Activated naive CD8-positive, alpha-beta T cell (primary cell): ENCODE results near the gene LINC00632.
A peak's percentile ranks its signal among the peaks of the same experiment; 100 is the strongest.
"Not testable (repeated sequence)": the region's sequence is repeated elsewhere in the genome, so short reads cannot be mapped to it uniquely, and the experiment has no call there.

ENCODE experiments used
- H3K27ac Mint-ChIP-seq: one replicate; pipeline ENCODE4 v1.8.0; 2021; ENCODE audit warnings: mixed read lengths
- H3K27me3 Mint-ChIP-seq: one replicate; pipeline ENCODE4 v1.8.0; 2021; ENCODE audit warnings: mixed read lengths
- H3K36me3 Mint-ChIP-seq: one replicate; pipeline ENCODE4 v1.8.0; 2021; ENCODE audit warnings: mixed read lengths
- H3K4me1 Mint-ChIP-seq: one replicate; pipeline ENCODE4 v1.8.0; 2021; ENCODE audit warnings: low read depth, mixed read lengths
- H3K4me3 Mint-ChIP-seq: one replicate; pipeline ENCODE4 v1.8.0; 2021; ENCODE audit warnings: mild to moderate bottlenecking, mixed read lengths
- H3K9me3 Mint-ChIP-seq: one replicate; pipeline ENCODE4 v1.8.0; 2021; ENCODE audit warnings: low read depth, mixed read lengths

Gene LINC00632

DNA sequence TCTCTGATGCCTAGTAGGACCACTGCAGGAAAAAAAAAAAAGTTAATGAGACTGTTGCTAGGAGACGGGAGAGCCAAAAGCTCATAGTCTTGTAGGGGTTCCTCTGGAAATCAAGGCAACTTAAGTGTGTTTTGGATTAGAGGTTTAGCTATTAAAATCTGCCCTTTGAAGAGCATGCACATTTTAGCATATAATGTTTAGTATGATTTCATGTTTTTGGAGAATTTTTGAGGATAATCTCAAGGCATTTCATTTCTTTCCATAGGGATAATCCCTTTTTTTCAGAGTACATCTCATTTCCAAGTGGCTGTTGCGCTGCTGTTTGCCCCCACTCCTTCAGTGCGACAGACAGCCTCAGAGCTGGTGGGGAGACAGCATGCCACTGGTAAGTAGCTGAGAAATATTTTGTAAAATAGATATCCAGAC, at the start of gene LINC00632:
LINC00632 (plus strand) TSS at position 339 of the 426 bp plus-strand sequence.
- no peaks in the 10 kb centered on the region for H3K9me3 Mint-ChIP-seq
- no peak within 1 kb of the TSS for H3K4me3 Mint-ChIP-seq
- H3K27ac Mint-ChIP-seq: no peak within 1 kb of the TSS
- no peaks in the 10 kb centered on the region for H3K36me3 Mint-ChIP-seq
- peaks cover 4% of the 10 kb centered on the region for H3K4me1 Mint-ChIP-seq
- no peaks in the 10 kb centered on the region for H3K27me3 Mint-ChIP-seq

- Mint-ChIP-seq H3K27ac (no peak overlapping the region), H3K4me3 (no peak overlapping the region), H3K36me3 (no peaks in the 10 kb centered on the region), H3K27me3 (no peaks in the 10 kb centered on the region), H3K4me1 (no peaks in the 10 kb centered on the region), H3K9me3 (no peaks in the 10 kb centered on the region)
Measured at GRCh38 chrX:140661643-140662042, 47.9 kb upstream of the LINC00632 start.

DNA sequence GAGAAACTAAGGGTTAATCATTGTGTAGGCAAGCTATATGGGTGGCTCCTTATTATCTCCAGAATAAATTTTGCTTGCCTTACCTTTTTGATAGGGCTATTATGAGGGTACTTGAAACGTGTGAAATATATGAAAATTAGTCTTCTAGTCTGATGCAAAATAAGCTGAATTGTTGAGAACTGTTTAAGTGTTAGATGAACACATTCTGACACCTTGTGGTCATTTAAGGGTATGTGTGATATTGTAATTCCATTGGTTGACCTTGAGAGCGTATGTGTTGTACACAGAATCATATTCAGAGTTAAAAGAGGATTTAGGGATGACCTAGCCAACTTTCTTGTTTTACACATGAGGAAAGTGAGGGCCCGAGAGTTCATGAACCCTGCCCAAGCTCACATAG, 44.6 kb upstream of the LINC00632 start:
- H3K4me3 Mint-ChIP-seq: no peak overlapping the region
- no peaks in the 10 kb centered on the region for H3K36me3 Mint-ChIP-seq
- no peaks in the 10 kb centered on the region for H3K4me1 Mint-ChIP-seq
- H3K9me3 Mint-ChIP-seq: no peaks in the 10 kb centered on the region
- no peaks in the 10 kb centered on the region for H3K27me3 Mint-ChIP-seq
- H3K27ac Mint-ChIP-seq: no peak overlapping the region

GRCh38 chrX:140672840-140673731, 36.5 kb upstream of the LINC00632 start:
- no peaks in the 10 kb centered on the region for H3K27me3 Mint-ChIP-seq
- H3K27ac Mint-ChIP-seq: no peak overlapping the region
- H3K4me3 Mint-ChIP-seq: no peak overlapping the region
- no peaks in the 10 kb centered on the region for H3K4me1 Mint-ChIP-seq
- H3K9me3 Mint-ChIP-seq: no peaks in the 10 kb centered on the region
- no peaks in the 10 kb centered on the region for H3K36me3 Mint-ChIP-seq

GRCh38 chrX:140687706-140688105, 21.9 kb upstream of the LINC00632 start:
- Mint-ChIP-seq H3K27me3 (no peaks in the 10 kb centered on the region), H3K27ac (no peak overlapping the region), H3K4me1 (no peaks in the 10 kb centered on the region), H3K9me3 (no peaks in the 10 kb centered on the region), H3K4me3 (no peak overlapping the region), H3K36me3 (no peaks in the 10 kb centered on the region)

DNA sequence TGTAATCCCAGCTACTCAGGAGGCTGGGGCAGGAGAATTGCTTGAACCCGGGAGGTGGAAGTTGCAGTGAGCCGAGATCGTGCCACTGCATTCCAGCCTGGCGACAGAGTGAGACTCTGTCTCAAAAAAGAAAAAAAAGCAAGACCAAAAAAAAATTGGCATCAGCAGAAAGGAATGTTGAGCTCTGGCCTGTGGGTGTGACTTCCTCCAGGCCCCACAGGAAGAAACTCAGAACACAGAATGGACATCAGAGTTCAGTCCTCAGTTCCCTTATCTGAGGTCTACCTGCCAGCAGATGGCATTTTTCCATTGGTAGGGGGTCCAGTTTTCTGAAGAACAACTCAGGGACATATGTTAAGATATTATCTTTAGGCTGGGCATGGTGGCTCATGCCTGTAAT, 18.0 kb upstream of the LINC00632 start:
- H3K36me3 Mint-ChIP-seq, H3K4me1 Mint-ChIP-seq, H3K4me3 Mint-ChIP-seq, H3K27me3 Mint-ChIP-seq, H3K9me3 Mint-ChIP-seq, H3K27ac Mint-ChIP-seq: not testable (repeated sequence)

GRCh38 chrX:140697618-140698017, 11.9 kb upstream of the LINC00632 start:
- H3K36me3 Mint-ChIP-seq: no peaks in the 10 kb centered on the region
- no peaks in the 10 kb centered on the region for H3K4me1 Mint-ChIP-seq
- H3K4me3 Mint-ChIP-seq: no peak overlapping the region
- H3K27me3 Mint-ChIP-seq: no peaks in the 10 kb centered on the region
- H3K9me3 Mint-ChIP-seq: no peaks in the 10 kb centered on the region
- no peak overlapping the region for H3K27ac Mint-ChIP-seq

GRCh38 chrX:140701480-140701879, 8.1 kb upstream of the LINC00632 start:
- Mint-ChIP-seq H3K27me3 (no peaks in the 10 kb centered on the region), H3K4me1 (no peaks in the 10 kb centered on the region), H3K27ac (no peak overlapping the region), H3K36me3 (no peaks in the 10 kb centered on the region), H3K9me3 (no peaks in the 10 kb centered on the region), H3K4me3 (no peak overlapping the region)

DNA sequence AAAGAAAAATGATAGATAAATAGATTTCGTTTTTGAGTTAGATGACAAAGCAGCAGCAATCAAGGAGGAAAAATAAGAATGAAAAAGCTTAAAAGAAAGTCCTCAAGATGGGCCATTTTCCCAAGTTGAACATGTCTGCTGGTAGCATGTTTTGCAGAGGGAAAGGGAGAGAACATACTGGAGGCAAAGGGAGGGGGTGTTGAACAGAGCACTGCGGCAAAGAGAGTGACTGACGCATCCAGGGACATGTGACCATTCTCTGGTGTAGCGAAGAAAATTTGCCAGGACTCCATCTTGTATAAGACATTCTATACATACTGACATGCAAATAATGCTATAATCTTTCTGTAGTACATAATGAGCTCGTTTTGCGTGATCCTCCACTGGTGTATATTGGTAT, 1.2 kb downstream of the LINC00632 start:
- H3K4me3 Mint-ChIP-seq: no peak overlapping the region
- H3K27me3 Mint-ChIP-seq: no peaks in the 10 kb centered on the region
- no peaks in the 10 kb centered on the region for H3K9me3 Mint-ChIP-seq
- H3K27ac Mint-ChIP-seq: no peak overlapping the region
- no peaks in the 10 kb centered on the region for H3K36me3 Mint-ChIP-seq
- H3K4me1 Mint-ChIP-seq: peaks cover 4% of the 10 kb centered on the region

DNA sequence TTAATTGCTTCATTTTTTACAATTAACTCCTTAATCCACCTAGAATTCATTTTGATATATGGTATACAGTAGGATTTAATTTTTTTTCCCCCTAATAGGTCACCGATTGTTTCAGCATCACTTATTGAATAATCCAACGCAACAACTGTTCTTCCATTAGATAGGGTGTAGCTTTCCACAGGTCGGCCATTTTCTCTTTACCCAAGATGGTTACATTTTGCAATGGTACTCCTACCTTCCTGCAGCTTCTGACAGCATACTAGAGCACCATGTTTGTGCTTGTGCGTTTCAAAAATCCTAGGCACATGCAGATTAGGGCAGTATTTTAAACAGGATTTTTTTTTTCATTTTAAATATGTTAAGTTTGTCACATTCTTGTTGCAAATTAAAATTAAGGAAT, 2.3 kb downstream of the LINC00632 start:
- Mint-ChIP-seq H3K27me3 (no peaks in the 10 kb centered on the region), H3K4me3 (no peak overlapping the region), H3K27ac (no peak overlapping the region), H3K9me3 (no peaks in the 10 kb centered on the region), H3K36me3 (no peaks in the 10 kb centered on the region), H3K4me1 (peaks cover 4% of the 10 kb centered on the region)

DNA sequence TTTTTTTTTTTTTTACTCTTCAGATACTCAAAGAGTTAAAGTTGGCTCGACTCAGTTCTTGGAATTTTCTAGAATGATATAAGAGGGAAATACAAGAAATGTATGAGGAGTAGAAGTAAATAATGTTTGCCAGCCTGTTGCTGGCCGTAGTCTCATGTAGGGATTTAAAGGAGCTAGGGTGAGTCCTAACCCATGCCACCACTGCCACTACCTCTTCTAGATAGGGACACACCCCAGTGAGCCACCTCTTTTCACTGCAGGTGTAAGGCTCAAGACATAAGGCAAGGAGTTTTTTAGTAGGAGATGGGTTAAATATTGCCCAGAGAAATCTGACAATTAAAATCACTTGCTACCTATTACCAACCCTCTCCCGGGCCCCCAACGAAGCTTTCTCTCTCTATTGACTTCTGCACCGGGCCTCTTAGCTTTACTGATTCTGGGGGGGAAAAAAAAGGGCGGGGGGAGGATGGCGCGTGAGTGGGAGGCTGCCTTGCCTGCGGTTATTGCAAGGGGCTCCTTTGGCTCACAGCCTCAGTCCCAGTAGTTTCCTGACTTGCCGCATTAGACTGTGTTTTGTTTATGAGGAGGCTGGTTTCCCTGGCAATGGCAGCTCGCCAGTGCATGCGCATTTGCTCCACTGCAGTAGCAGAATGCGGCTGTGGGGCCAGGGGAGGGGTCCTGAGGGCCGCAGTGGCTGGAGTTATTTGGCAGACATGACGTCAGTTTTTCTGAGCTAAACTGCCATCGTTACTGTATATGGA, 3.0 kb downstream of the LINC00632 start:
- Mint-ChIP-seq H3K36me3 (no peaks in the 10 kb centered on the region), H3K27me3 (no peaks in the 10 kb centered on the region), H3K4me1 (peaks cover 4% of the 10 kb centered on the region), H3K27ac (no peak overlapping the region), H3K4me3 (peak overlapping the region; percentile 57), H3K9me3 (no peaks in the 10 kb centered on the region)

DNA sequence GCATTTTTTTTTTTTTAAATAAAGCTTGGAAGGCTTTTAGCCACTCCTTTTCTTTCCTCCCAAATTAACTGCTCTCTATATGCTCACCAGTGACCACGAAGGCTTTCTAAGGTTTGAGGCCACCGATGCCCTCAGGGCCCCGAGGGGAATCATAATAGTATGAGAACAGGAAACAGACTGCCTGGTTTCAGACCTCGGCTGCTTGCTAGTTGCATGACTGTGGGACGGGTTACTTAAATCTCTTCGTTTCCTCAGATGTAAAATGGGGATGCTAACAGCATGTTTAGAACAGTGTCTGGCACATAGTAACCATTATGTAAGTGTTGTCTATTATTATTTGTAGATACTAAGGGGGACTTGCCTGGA, 3.6 kb downstream of the LINC00632 start:
- Mint-ChIP-seq H3K9me3 (no peaks in the 10 kb centered on the region), H3K4me3 (peak overlapping the region; percentile 57), H3K27ac (no peak overlapping the region), H3K27me3 (no peaks in the 10 kb centered on the region), H3K36me3 (no peaks in the 10 kb centered on the region), H3K4me1 (peaks cover 4% of the 10 kb centered on the region)

- H3K27ac Mint-ChIP-seq: no peak overlapping the region
- no peaks in the 10 kb centered on the region for H3K36me3 Mint-ChIP-seq
- no peaks in the 10 kb centered on the region for H3K27me3 Mint-ChIP-seq
- H3K4me3 Mint-ChIP-seq: no peak overlapping the region
- no peaks in the 10 kb centered on the region for H3K9me3 Mint-ChIP-seq
- peaks cover 4% of the 10 kb centered on the region for H3K4me1 Mint-ChIP-seq
Measured at GRCh38 chrX:140715787-140716186, 6.2 kb downstream of the LINC00632 start.

- no peaks in the 10 kb centered on the region for H3K36me3 Mint-ChIP-seq
- H3K27ac Mint-ChIP-seq: no peak overlapping the region
- no peaks in the 10 kb centered on the region for H3K27me3 Mint-ChIP-seq
- H3K4me3 Mint-ChIP-seq: no peak overlapping the region
- no peaks in the 10 kb centered on the region for H3K4me1 Mint-ChIP-seq
- no peaks in the 10 kb centered on the region for H3K9me3 Mint-ChIP-seq
Measured at GRCh38 chrX:140723121-140723715, 13.7 kb downstream of the LINC00632 start.

GRCh38 chrX:140724309-140724708, 14.8 kb downstream of the LINC00632 start:
- no peak overlapping the region for H3K4me3 Mint-ChIP-seq

More at GRCh38 chrX:140724309-140724708, 14.8 kb downstream of the LINC00632 start:
- no peaks in the 10 kb centered on the region for H3K27me3 Mint-ChIP-seq
- no peaks in the 10 kb centered on the region for H3K36me3 Mint-ChIP-seq
- H3K27ac Mint-ChIP-seq: no peak overlapping the region
- H3K9me3 Mint-ChIP-seq: no peaks in the 10 kb centered on the region
- no peaks in the 10 kb centered on the region for H3K4me1 Mint-ChIP-seq
